Rectal smooth muscle tissue (tissue), 1 donor: ENCODE data around the gene THRB.
A peak's percentile ranks its signal among the peaks of the same experiment; 100 is the strongest.

Experiments
- H3K27ac ChIP-seq: one replicate; pipeline ENCODE4 v1.7.0; 2013; ENCODE audit warnings: low read depth, low read length, inconsistent platforms
- H3K27me3 ChIP-seq: one replicate; pipeline ENCODE4 v1.7.0; 2013; ENCODE audit warnings: low read length; ENCODE audit not compliant: control insufficient read depth, insufficient read depth
- H3K36me3 ChIP-seq: one replicate; pipeline ENCODE4 v1.7.0; 2013; ENCODE audit warnings: low read length; ENCODE audit not compliant: control insufficient read depth, insufficient read depth
- H3K4me1 ChIP-seq: one replicate; pipeline ENCODE4 v1.7.0; 2013; ENCODE audit warnings: low read length; ENCODE audit not compliant: control insufficient read depth, insufficient read depth
- H3K4me3 ChIP-seq: one replicate; pipeline ENCODE4 v1.7.0; 2013; ENCODE audit warnings: low read length
- H3K9ac ChIP-seq: one replicate; pipeline ENCODE4 v1.7.0; 2013; ENCODE audit warnings: low read length

The THRB gene

DNA sequence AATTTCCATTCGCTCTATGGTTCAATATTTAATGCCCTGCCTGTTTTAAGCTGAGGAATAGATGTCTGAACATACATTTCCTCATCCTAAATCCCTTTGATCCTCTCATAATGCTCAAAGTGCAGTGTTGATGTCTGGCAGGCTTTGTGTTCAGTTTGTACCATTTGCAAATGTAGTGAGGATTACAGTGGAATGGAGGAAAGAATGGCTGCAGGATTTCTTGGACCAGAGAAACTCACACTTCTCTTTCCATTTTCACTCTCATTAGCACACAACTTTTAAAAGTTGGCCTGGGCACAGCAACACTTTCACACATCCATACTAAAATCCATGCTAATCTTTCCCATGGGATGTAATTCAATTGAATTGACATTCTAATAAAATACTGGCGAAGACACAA, 28.6 kb upstream of the THRB start:
- H3K27ac ChIP-seq, result no peak overlapping the region

DNA sequence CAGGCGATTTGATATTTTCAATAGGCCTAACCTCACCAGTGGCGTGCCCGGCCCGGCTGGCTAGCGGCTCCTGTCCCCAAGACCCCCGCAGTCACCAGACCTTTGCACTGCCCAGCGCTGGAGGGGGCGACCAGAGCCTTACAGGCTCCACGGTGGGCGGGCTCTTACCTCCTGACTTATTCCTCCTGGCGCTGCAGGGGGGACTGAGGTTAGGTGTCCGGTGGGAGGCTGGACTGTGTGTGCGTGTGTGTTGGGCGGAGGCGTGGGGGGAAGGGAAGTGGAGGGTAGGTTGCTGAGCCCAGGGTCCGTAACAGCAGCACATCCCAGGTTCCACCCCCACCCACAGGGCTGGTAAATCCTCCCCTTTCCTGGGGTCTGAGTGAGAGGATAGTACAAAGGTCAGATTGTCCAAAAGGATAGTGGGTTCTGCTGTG, 27.5 kb upstream of the THRB start:
- Histone ChIP-seq H3K4me1 (peaks cover 5% of the 10 kb centered on the region), H3K27ac (peak overlapping the region; percentile 76), H3K9ac (no peak overlapping the region), H3K4me3 (peak overlapping the region; percentile 78), H3K27me3 (no peaks in the 10 kb centered on the region), H3K36me3 (no peaks in the 10 kb centered on the region)

More for the DNA sequence above, 28.6 kb upstream of the THRB start:
- Histone ChIP-seq H3K4me1 (peaks cover 5% of the 10 kb centered on the region), H3K9ac (no peak overlapping the region), H3K4me3 (no peak overlapping the region), H3K36me3 (no peaks in the 10 kb centered on the region), H3K27me3 (no peaks in the 10 kb centered on the region)

DNA sequence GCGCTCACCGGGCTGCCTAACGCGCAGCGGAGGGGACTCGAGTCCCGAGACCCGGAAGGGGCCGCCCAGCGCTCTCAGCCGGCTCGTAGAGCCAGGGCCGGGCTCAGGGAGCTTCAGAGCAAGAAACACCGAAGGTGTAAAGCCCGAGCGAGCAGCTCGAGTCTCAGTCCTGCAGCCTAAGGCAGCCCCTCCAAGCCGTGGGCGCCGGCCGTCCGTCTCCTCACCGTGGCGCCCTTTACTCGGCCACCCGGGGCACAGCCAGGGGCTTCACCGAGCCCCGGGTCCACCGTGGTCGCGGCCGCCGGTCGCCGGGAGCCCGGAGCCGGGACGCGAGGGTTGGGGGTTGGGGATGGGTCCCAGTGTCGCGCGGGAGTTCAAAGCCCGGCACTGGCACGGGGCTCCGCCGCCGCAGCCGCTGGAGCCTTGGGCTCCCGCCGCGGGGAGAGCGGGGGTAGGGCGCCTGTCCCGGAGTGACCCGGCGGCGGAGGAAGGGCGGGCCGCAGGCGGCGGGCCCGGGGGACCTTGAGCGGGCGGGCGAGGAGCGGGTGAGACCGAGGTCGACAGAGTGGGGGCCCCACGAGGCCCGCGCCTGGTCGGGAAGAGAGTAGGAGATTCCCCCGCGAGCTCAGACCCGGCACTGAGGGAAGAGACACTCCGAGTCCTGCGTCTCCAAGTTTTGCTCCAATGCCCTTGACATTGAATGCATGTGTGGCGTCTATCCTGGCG, 26.9 kb upstream of the THRB start:
- H3K27ac ChIP-seq, result peak overlapping the region; percentile 76
- H3K4me3 ChIP-seq, result peak overlapping the region; percentile 78
- H3K36me3 ChIP-seq, result no peaks in the 10 kb centered on the region
- peaks cover 5% of the 10 kb centered on the region for H3K4me1 ChIP-seq
- no peaks in the 10 kb centered on the region for H3K27me3 ChIP-seq
- peak overlapping the region; percentile 58 for H3K9ac ChIP-seq

DNA sequence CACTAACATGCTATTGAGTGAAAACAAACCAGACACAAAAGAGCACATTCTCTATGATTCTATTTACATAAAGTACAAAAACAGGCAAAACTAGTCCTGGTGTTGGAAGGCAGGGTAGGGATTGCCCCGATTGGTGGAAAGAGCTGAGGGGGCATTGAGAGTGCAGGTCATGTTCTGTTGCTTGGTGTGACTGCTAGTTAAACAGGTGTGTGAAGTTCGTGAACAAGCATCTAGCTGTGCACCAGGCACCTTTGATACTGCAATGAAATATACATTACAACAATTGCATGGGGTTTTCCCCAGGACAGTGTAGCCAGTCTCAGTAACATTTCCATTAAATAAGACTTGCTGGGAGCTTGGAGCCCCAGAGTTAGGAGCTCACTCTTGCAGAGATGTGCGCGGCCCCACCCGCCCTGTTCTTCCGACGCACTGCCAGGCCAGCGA, 26.3 kb upstream of the THRB start:
- H3K4me3 ChIP-seq, result peak overlapping the region; percentile 78
- peak overlapping the region; percentile 76 for H3K27ac ChIP-seq
- H3K4me1 ChIP-seq, result peaks cover 5% of the 10 kb centered on the region
- H3K36me3 ChIP-seq, result no peaks in the 10 kb centered on the region
- no peaks in the 10 kb centered on the region for H3K27me3 ChIP-seq
- H3K9ac ChIP-seq, result peak overlapping the region; percentile 58

DNA sequence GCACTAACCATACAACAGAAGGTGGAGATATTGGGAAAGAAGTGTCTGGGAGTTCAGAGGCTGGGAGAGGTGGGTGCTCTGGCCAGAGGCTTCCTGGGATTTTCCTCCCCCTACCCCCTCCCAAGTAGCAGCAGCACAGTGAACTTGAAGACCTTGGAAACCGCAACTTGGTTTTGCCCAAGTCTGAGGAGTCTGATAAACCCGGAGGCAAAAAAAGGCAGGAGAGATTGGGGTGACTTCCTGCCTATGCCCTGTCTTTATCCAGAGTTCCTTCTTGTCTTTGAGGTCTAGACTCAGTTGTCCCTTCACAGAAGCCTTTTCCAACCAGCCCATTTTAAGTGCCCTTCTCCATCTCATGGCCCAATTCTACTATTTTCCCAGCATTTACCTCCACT, 25.4 kb upstream of the THRB start:
- Histone ChIP-seq H3K36me3 (no peaks in the 10 kb centered on the region), H3K4me1 (peaks cover 5% of the 10 kb centered on the region), H3K27me3 (no peaks in the 10 kb centered on the region), H3K27ac (no peak overlapping the region), H3K4me3 (no peak overlapping the region), H3K9ac (no peak overlapping the region)

DNA sequence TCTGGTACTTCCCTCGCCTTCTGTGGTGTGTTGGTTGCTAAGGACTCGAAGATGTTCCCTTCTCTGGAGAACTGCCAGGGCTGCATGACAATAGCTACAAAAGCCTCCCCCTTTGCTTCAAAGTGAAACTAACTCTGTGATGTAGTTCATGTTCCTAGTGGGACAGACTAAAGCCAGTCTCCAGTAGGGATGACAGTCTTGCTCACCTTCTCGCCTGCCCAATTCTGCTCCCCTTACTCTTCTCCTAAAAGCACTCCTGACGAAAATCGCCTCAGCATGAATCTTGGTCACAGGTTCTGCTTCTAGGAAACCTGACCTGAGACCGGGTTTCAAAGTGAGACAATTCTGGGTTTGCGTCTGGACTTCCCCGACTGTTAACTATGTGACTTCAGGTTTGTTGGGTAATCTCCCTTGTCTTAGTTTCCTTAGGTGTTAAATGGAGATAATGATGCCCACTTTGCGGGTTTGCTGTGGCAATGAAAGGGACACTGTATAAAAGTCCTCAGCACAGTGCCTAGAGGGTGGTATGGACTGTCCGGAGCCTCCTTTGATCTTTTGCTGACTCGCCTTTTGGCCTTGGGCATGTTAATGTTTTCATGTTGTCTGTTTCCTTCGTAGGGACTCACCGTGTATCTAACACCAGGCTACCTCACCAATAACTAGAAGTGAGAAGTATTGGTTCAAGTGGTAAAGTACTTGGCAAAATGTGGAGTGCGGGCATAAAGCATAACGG, 24.9 kb upstream of the THRB start:
- Histone ChIP-seq H3K36me3 (no peaks in the 10 kb centered on the region), H3K27ac (no peak overlapping the region), H3K9ac (no peak overlapping the region), H3K4me1 (peaks cover 5% of the 10 kb centered on the region), H3K27me3 (no peaks in the 10 kb centered on the region), H3K4me3 (no peak overlapping the region)

DNA sequence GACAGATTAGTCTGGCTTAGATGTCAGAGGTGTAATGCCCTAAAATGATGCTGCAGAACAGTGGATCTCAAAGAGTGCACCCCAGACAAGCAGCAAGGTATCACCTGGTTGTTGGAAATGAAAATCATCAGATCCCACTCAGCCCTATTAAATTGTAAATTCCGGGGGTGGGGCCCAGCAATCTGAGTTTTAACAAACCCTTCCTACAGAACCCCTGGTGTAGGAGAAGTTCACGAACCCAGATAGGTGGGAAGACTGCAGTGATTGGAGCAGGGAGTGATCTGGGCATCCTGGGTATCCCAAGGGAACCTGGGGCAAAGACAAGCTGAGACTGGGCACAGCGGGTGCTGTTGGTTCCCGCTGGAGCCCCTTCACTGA, 24.3 kb upstream of the THRB start:
- no peak overlapping the region for H3K4me3 ChIP-seq
- no peak overlapping the region for H3K9ac ChIP-seq
- peaks cover 5% of the 10 kb centered on the region for H3K4me1 ChIP-seq
- no peak overlapping the region for H3K27ac ChIP-seq
- no peaks in the 10 kb centered on the region for H3K36me3 ChIP-seq
- no peaks in the 10 kb centered on the region for H3K27me3 ChIP-seq

DNA sequence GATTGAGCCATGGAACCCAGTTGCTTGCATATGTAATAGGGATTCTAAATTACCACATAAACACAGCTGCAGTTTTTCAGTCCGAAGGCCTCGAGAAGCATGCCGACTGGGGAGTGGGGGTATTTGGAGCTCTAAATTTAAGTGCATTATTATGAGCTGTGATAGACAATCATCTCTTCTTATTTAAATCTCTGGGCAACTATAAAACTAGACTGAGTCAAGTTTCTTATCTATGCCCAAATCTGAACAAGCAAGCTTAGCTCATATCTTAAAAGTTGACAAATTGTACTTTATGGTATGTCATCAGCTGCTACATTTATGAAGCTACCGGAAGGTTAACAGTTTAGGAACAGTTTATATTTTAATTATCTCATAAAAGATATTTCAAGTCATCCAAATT, 19.5 kb upstream of the THRB start:
- Histone ChIP-seq H3K9ac (no peak overlapping the region), H3K36me3 (no peaks in the 10 kb centered on the region), H3K27ac (no peak overlapping the region)

DNA sequence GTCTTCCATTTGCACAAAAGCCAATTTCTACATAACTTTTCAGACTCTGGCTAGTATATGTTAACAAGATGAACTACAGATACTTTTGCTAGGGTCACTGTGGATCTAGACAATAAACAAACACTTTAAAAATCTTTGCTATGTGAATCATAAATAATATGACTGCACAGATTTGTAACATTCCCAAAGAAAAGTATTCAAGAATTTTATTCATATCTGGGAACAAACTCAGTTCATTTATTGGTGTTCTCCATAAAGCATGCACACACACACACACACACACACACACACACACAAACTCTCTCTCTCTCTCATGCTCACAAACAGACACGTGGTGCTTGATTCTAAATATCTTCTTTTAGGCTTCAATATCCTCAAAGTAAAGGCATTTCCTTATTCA, 18.8 kb upstream of the THRB start:
- H3K36me3 ChIP-seq, result no peaks in the 10 kb centered on the region
- no peaks in the 10 kb centered on the region for H3K27me3 ChIP-seq
- H3K4me3 ChIP-seq, result no peak overlapping the region
- no peak overlapping the region for H3K9ac ChIP-seq
- H3K27ac ChIP-seq, result no peak overlapping the region
- H3K4me1 ChIP-seq, result peaks cover 2% of the 10 kb centered on the region

More for the DNA sequence above, 19.5 kb upstream of the THRB start:
- Histone ChIP-seq H3K4me1 (peaks cover 2% of the 10 kb centered on the region), H3K4me3 (no peak overlapping the region), H3K27me3 (no peaks in the 10 kb centered on the region)

DNA sequence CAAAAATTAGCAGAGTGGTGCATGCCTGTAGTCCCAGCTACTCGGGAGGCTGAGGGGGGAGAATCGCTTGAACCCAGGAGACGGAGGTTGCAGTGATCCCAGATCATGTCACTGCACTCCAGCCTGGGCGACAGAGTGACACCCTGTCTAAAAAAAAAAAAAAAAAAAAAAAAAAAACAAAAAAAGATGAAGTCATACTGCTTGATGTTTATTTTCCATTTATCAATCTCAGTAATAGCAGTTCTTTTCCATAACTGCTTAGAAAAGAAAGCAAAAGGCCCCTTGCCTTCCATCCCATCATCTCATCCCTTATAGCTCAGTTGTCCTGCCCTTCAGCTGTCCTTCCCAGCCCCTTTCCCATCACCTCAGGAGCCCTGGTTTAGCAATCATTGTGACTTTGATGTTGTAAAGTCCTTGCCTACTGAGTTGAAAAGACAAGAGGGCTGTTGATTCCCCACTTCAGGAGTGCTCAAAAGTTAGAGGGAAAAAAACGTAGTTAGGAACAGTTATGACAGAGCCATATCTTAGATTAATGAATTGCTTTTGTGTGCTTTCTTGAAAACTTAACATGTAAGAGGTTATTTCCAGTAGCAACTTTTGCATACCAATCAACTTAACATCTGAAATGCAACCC, 18.0 kb upstream of the THRB start:
- H3K36me3 ChIP-seq, result no peaks in the 10 kb centered on the region
- no peak overlapping the region for H3K9ac ChIP-seq
- no peak overlapping the region for H3K27ac ChIP-seq
- H3K4me3 ChIP-seq, result no peak overlapping the region
- H3K4me1 ChIP-seq, result peaks cover 2% of the 10 kb centered on the region
- H3K27me3 ChIP-seq, result no peaks in the 10 kb centered on the region

DNA sequence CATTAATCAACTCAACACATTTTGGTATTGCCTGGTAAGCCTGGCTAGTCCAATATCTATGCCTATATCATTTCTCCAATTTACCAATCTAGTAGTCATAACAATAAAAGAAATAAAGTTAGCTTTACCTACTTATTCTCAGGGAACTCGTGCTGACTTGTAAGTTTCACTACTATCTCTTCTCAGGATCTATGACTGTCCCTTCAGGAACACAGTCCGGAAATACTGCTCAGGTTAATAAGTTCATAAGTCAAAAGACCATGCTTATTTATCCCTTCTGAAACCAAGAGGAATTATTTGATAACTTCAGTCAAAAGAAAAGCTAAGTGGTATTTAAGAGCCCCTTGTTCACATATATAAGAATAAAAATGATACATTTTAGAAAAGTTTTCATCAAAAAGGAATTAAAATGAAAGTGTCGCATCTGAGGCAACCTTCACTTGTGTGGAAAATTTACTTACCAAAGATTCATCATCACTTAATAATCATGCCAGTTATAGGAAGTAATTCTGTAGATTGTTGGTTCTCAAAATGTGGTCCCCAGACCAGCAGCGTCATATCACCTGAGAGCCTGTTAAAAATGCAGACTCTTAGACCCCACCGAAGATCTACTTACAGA, 15.5 kb upstream of the THRB start:
- no peaks in the 10 kb centered on the region for H3K36me3 ChIP-seq
- no peak overlapping the region for H3K4me3 ChIP-seq
- no peak overlapping the region for H3K27ac ChIP-seq
- peaks cover 2% of the 10 kb centered on the region for H3K4me1 ChIP-seq
- H3K27me3 ChIP-seq, result no peaks in the 10 kb centered on the region
- H3K9ac ChIP-seq, result no peak overlapping the region

DNA sequence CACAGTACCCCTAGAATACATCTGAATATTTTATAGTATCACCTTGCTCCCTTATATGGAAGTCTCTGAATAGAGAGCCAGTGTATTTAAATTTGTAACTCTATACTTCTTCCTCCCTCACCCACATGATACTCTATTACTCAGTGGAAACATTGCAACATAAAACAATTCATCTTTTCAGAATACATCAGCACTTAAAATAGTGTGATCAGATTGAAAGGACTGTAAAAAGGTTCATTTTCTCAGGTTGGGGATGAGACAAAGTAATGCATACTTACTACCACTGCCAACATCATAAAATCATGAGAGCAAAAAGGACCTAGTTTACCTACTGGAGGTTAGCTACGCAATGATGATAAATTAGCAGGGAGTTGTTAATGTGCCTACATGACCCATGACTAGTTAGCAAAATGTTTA, 13.8 kb upstream of the THRB start:
- H3K36me3 ChIP-seq, result no peaks in the 10 kb centered on the region
- H3K27me3 ChIP-seq, result no peaks in the 10 kb centered on the region

More for the DNA sequence above, 13.8 kb upstream of the THRB start:
- H3K27ac ChIP-seq, result no peak overlapping the region
- no peaks in the 10 kb centered on the region for H3K4me1 ChIP-seq
- H3K4me3 ChIP-seq, result no peak overlapping the region
- H3K9ac ChIP-seq, result no peak overlapping the region
